Activated CD4-positive, alpha-beta memory T cell treated with anti-CD3 and anti-CD28 coated beads, Interleukin-2, amount 10 ng/mL, durations not matched to agents 7 days and 5 days (primary cell): ENCODE measurements around the gene NAALADL2. TPM values are rescaled to one million over a fixed set of nuclear protein-coding genes. Genes with fewer than 3 reads are reported as not detected.

Source experiments
- CTCF ChIA-PET: fragments of 350-600 bp; sonication (Branson Sonifier 250); formaldehyde crosslinking; loops from one replicate; lab custom pipeline; 2021; ENCODE audit warnings: antibody characterized with exemption, inconsistent platforms; lab: Charles Lee
- POLR2A ChIA-PET: fragments of 350-600 bp; sonication (Branson Sonifier 250); formaldehyde crosslinking; loops from one replicate; lab custom pipeline; 2021; ENCODE audit warnings: antibody characterized with exemption; lab: Charles Lee
- DNase-seq: peaks from one replicate; pipeline ENCODE4 v3.0.0-alpha.2; 2020
- H3K27ac Mint-ChIP-seq: one replicate; pipeline ENCODE4 v1.8.0; 2021; ENCODE audit warnings: mild to moderate bottlenecking, mixed read lengths
- H3K27me3 Mint-ChIP-seq: one replicate; pipeline ENCODE4 v1.8.0; 2021; ENCODE audit warnings: mixed read lengths
- H3K36me3 Mint-ChIP-seq: one replicate; pipeline ENCODE4 v1.8.0; 2021; ENCODE audit warnings: low read depth, mixed read lengths
- H3K4me1 Mint-ChIP-seq: one replicate; pipeline ENCODE4 v1.8.0; 2021; ENCODE audit warnings: mixed read lengths
- H3K4me3 Mint-ChIP-seq: one replicate; pipeline ENCODE4 v1.8.0; 2021; ENCODE audit warnings: mild to moderate bottlenecking, mixed read lengths
- H3K9me3 Mint-ChIP-seq: one replicate; pipeline ENCODE4 v1.8.0; 2021; ENCODE audit warnings: mixed read lengths
- total RNA-seq, 2 experiments: library from RNA; stranded (reverse); gene quantifications; one replicate each; pipeline ENCODE4 v1.2.3, GENCODE V29; 2021

NAALADL2 gene
- total RNA-seq, 2 experiments from 2014 or later, result not detected

DNA sequence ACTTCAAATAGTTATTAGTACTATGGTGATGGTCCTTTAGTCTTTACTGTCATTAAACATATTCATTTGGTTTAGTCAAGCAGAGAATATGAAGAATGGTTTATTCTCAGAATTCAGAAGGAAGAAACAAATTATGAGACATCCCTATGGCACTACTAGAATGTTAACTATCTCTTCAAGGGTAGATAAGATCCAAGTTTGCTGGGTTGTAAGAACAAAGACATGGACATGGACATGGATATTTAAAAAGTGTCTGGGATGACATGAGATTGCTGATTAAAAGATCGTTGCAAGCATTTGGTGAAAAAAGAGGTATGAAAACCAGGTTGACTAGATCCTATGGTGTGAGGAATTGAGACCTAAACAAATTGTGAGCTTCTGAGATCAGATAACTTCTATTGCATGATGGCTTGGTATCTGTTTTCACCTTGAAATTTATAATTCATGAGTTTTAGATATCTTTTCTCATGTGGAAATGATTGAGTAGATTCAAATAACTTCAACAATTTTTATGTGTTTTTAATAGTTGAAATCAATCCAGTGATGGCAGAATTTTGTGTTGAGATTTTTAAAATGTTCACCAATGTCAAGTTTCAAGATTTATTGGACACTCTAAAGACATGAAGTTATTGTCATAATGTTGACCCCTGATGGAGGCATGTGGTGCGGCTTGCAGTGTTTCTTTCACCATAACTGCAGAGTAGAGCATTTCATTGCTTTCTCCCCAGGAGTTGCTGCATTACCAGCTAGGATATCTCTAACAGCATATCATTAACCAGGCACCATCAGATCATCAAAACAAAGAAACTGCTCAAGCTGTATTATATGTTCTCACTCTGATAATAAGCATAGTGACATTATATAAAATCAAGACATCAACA, 72.6 kb downstream of the NAALADL2 start:
- no peaks in the 10 kb centered on the region for H3K9me3 Mint-ChIP-seq
- ChIA-PET POLR2A (no interaction called here), CTCF (no interaction called here)
- no peak for DNase-seq
- H3K27ac Mint-ChIP-seq, result no peak overlapping the region
- no peaks in the 10 kb centered on the region for H3K27me3 Mint-ChIP-seq
- H3K36me3 Mint-ChIP-seq, result no peaks in the 10 kb centered on the region
- H3K4me1 Mint-ChIP-seq, result no peaks in the 10 kb centered on the region
- no peak overlapping the region for H3K4me3 Mint-ChIP-seq

DNA sequence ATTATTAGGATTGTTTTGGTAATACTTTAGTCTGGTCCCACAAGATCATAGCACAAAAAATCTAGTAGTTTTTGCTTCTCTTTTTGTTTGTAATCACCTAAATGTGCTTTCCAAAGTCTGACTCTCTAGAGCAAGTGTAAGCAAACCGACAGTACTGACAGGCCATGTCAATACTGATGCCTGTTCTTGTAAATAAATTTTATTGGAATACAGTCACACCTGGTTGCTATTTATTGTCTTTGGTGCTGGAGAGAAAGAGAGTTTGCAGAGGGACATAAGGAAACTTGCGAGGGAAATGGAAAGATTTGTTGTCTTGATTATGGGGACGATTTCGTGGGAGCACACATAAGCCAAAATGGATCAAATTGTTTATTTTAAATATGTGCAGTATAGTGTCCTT, 77.5 kb downstream of the NAALADL2 start:
- Mint-ChIP-seq H3K36me3 (no peaks in the 10 kb centered on the region), H3K27ac (no peak overlapping the region), H3K9me3 (no peaks in the 10 kb centered on the region), H3K27me3 (no peaks in the 10 kb centered on the region), H3K4me1 (no peaks in the 10 kb centered on the region), H3K4me3 (no peak overlapping the region)
- CTCF ChIA-PET, result no interaction called here
- DNase-seq, result no peak
- POLR2A ChIA-PET, result no interaction called here

DNA sequence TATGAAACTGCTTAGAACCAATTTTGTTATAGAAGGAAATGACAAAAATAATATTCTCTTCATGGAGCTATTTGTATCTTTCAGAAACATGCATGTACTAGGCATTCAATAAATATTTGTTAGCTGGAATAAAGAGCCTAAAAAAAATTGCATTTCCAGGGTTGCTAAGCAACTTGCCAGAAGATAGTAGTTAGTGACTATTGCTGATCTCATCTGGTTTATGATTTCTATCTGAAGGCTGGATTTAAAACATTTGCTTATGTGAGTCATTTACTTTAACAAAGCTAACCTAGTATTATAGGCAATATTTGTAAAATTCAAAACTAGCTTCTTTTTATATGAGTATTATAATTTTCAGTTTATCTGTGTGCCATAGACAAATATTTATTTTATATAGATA, 78.3 kb downstream of the NAALADL2 start:
- H3K4me1 Mint-ChIP-seq, result no peaks in the 10 kb centered on the region
- peaks cover 3% of the 10 kb centered on the region for H3K9me3 Mint-ChIP-seq
- no peak for DNase-seq
- no peaks in the 10 kb centered on the region for H3K27me3 Mint-ChIP-seq
- no peaks in the 10 kb centered on the region for H3K36me3 Mint-ChIP-seq
- H3K4me3 Mint-ChIP-seq, result no peak overlapping the region
- ChIA-PET POLR2A (no interaction called here), CTCF (no interaction called here)
- H3K27ac Mint-ChIP-seq, result no peak overlapping the region

DNA sequence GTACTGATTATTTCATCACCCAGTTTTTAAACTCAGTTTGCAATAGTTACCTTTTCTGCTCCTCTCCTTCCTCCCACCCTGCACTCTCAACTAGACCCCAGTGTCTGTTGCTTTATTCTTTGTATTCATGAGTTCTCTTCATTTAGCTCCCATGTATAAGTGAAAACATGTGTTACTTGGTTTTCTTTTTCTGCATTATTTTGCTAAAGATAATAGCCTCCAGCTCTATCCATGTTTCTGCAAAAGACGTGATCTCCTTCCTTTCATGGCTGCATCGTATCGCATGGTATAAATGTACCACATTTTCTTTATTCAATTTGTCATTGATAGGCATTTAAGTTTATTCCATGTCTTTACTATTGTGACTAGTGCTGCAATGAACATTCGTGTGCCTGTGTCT, 79.0 kb downstream of the NAALADL2 start:
- POLR2A ChIA-PET, result no interaction called here
- Mint-ChIP-seq H3K27ac (no peak overlapping the region), H3K36me3 (no peaks in the 10 kb centered on the region), H3K27me3 (no peaks in the 10 kb centered on the region), H3K4me1 (no peaks in the 10 kb centered on the region), H3K4me3 (no peak overlapping the region), H3K9me3 (peaks cover 6% of the 10 kb centered on the region)
- CTCF ChIA-PET, result no interaction called here
- no peak for DNase-seq

DNA sequence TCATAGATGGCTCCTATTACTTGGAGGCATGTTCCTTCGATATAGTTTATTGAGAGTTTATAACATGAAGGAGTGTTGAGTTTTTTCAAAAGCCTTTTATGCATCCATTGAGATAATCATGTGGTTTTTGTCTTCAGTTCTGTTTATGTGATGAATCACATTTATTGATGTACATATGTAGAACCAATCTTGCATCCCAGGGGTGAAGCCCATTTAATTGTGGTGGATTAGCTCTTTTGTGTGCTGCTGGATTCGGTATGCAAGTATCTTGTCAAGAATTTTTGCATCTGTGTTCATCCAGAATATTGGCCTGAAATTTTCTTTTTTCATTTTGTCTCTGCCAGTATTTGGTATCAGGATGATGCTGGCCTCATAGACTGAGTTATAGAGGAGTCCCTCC, 81.0 kb downstream of the NAALADL2 start:
- no peak overlapping the region for H3K4me3 Mint-ChIP-seq
- no peaks in the 10 kb centered on the region for H3K4me1 Mint-ChIP-seq
- H3K9me3 Mint-ChIP-seq, result peaks cover 10% of the 10 kb centered on the region
- DNase-seq, result no peak
- no peak overlapping the region for H3K27ac Mint-ChIP-seq
- CTCF ChIA-PET, result no interaction called here
- H3K27me3 Mint-ChIP-seq, result no peaks in the 10 kb centered on the region
- no peaks in the 10 kb centered on the region for H3K36me3 Mint-ChIP-seq
- POLR2A ChIA-PET, result no interaction called here

DNA sequence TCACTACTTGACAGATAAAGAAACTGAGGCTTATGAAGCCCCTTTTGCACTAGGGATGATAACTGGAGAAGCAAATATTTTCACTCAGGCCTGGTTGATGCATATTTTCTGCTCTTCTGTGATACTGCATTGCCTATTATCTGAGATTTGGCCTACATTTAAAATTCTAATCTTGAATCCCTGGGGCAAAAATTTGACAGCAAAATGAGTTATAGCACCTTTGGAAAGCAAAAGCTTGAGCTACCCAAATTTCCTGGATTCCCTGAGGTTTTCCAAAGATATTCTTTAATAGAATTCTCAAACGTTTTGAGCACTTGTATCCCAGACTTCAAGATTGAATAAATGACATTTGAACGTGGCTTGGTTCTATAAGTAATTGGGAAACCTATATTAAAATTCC, 86.1 kb downstream of the NAALADL2 start:
- no peak overlapping the region for H3K4me3 Mint-ChIP-seq
- no peaks in the 10 kb centered on the region for H3K27me3 Mint-ChIP-seq
- no peak overlapping the region for H3K27ac Mint-ChIP-seq
- H3K4me1 Mint-ChIP-seq, result no peaks in the 10 kb centered on the region
- no peak for DNase-seq
- H3K9me3 Mint-ChIP-seq, result peaks cover 10% of the 10 kb centered on the region
- POLR2A ChIA-PET, result no interaction called here
- CTCF ChIA-PET, result no interaction called here
- H3K36me3 Mint-ChIP-seq, result no peaks in the 10 kb centered on the region

DNA sequence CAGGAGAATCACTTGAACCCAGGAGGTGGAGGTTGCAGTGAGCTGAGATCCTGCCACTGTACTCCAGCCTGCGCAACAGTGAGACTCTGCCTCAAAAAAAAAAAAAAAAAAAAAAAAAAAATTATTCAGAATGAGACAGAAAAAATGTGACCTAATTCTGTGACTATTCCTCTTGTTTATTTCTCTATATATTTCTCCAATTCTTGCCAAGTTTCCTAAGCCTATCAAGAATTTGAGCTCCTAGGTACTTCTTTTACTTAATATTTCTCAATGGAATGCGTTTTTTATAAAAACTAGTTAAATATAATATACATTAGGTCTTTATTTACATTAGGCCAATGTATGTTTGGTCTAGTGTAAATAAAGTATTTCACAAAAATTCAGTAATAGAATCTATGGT, 86.8 kb downstream of the NAALADL2 start:
- ChIA-PET CTCF (no interaction called here), POLR2A (no interaction called here)
- DNase-seq, result no peak
- H3K27me3 Mint-ChIP-seq, result no peaks in the 10 kb centered on the region
- no peak overlapping the region for H3K4me3 Mint-ChIP-seq
- H3K9me3 Mint-ChIP-seq, result peaks cover 10% of the 10 kb centered on the region
- H3K36me3 Mint-ChIP-seq, result no peaks in the 10 kb centered on the region
- H3K27ac Mint-ChIP-seq, result no peak overlapping the region
- no peaks in the 10 kb centered on the region for H3K4me1 Mint-ChIP-seq

DNA sequence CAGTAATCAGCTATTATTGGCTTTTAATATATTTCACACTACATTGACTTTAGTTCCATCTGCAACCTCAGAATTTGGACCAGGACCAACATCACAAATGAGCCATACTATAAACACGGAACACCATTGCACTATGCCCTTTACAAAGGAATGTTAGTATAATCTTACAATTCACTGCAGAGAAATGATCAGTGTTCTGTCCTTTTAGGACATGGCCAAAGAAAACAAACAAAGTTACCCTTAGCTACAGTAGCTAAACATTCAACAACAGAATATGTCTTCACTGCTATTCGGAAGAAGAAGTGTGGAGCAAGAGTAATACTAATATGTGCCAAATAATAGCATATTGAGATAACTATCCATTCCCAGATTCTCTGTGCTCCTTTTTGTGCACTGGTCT, 90.4 kb downstream of the NAALADL2 start:
- ChIA-PET POLR2A (no interaction called here), CTCF (no interaction called here)
- DNase-seq, result no peak
- H3K27me3 Mint-ChIP-seq, result no peaks in the 10 kb centered on the region
- no peaks in the 10 kb centered on the region for H3K4me1 Mint-ChIP-seq
- H3K36me3 Mint-ChIP-seq, result no peaks in the 10 kb centered on the region
- H3K27ac Mint-ChIP-seq, result no peak overlapping the region
- H3K9me3 Mint-ChIP-seq, result peaks cover 2% of the 10 kb centered on the region
- H3K4me3 Mint-ChIP-seq, result no peak overlapping the region

DNA sequence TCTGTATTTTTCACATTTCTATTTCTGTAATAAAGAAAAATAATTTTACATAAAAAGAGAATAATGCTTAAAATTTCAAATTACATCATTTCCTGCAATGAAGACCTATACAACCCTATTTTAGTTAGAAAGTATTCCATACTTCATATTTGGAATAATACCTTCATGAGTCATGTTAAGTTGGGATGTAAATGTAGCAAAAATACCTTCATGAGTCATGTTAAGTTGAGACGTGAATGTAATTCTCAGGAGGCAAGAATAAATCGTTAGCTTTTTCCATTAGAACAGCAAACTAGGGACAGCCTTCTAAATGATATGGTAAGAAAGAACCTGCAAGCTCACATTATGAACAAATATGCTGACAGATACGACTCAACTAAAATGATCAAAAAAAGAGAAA, 91.9 kb downstream of the NAALADL2 start:
- Mint-ChIP-seq H3K27me3 (no peaks in the 10 kb centered on the region), H3K4me3 (no peak overlapping the region), H3K27ac (no peak overlapping the region), H3K4me1 (no peaks in the 10 kb centered on the region), H3K36me3 (no peaks in the 10 kb centered on the region), H3K9me3 (peaks cover 2% of the 10 kb centered on the region)
- ChIA-PET CTCF (no interaction called here), POLR2A (no interaction called here)
- no peak for DNase-seq

DNA sequence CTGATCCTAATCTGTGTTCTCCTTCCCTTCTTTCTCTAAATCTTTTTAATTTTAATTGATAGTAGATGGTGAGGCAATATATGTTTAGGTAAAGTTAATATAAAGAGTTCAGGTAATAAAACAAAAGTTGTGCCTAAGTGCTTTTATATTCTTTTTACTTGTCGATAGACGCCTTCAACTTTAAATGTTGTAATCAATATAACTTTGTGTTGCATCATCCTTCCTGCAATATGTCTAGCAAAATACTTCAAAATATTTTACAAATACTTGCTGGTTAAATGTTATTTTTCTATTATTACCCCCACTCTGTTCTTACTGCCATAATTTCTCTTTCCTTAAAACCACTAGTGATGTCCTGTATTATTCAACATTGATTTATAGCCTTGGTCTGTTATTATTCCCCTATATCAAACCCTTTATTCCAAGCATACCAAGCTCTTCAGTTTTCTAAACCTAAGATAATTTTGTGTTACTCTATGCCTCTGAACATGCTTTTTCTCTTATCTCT, 92.4 kb downstream of the NAALADL2 start:
- Mint-ChIP-seq H3K4me3 (no peak overlapping the region), H3K9me3 (peaks cover 2% of the 10 kb centered on the region), H3K36me3 (no peaks in the 10 kb centered on the region), H3K27ac (no peak overlapping the region), H3K4me1 (no peaks in the 10 kb centered on the region), H3K27me3 (no peaks in the 10 kb centered on the region)
- DNase-seq, result no peak
- CTCF ChIA-PET, result no interaction called here
- POLR2A ChIA-PET, result no interaction called here

DNA sequence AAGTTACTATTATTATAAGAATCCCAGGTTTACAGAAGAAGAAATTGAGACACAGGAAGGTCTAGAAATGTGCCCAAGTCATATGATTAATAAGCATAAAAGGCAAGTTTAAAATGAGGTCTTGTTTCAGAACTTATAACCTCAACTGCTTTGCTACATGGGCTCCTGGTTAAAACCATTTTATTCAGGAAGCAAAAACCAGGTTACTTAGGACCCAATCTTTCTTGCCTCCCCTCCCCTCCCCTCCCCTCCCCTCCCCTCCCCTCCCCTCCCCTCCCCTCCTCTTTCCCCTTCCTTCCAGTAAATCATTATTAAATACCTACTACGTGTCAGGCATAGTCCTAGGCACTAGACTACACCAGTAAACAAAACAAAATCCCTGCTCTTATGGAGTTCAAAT, 93.9 kb downstream of the NAALADL2 start:
- no peaks in the 10 kb centered on the region for H3K27me3 Mint-ChIP-seq
- POLR2A ChIA-PET, result no interaction called here
- H3K36me3 Mint-ChIP-seq, result no peaks in the 10 kb centered on the region
- H3K27ac Mint-ChIP-seq, result no peak overlapping the region
- CTCF ChIA-PET, result no interaction called here
- no peaks in the 10 kb centered on the region for H3K4me1 Mint-ChIP-seq
- no peak for DNase-seq
- peaks cover 2% of the 10 kb centered on the region for H3K9me3 Mint-ChIP-seq
- no peak overlapping the region for H3K4me3 Mint-ChIP-seq

DNA sequence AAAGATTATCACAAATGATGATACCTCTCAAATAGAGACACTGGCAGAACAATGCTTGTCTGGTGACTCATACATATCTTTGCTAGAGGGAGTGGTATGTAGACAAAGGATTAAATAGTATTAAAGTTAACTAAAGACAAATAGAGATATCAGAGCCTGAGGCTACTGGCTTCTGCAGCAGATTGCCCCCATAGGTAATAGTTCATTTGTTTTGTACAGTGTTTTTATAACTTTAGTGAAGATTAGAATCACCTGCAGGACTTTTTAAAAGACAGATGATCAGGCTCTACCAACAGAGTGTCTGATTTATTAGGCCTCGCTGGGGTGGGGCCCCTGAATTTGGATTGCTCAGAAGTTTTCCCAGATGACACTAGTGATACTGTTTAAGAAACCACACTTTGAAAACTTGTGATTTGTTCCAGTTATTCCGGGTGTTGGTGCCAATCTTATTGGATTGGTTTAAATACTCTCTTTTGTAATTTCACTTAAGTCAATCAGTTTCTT, 96.4 kb downstream of the NAALADL2 start:
- Mint-ChIP-seq H3K4me3 (no peak overlapping the region), H3K4me1 (no peaks in the 10 kb centered on the region), H3K27me3 (no peaks in the 10 kb centered on the region), H3K36me3 (no peaks in the 10 kb centered on the region), H3K9me3 (peaks cover 2% of the 10 kb centered on the region), H3K27ac (no peak overlapping the region)
- CTCF ChIA-PET, result no interaction called here
- POLR2A ChIA-PET, result no interaction called here
- no peak for DNase-seq

DNA sequence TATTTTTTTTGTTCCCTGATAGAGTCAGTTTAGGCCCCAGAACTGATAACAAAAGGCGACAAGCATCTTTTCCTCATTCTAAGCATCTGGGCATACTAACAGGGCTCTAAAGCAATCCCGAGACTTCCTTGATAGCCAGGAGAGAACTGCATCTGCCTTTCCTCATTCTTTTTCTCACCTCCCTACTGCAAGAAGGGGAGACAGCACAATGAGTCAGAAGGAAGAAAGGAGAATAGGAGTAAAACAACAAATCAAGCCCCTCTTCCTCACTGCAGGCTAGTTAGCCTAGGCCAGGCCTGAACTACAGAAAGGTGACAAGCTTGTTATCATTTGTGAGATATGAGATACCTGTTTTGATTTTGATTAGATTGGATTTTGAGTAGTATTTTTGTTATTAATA, 97.9 kb downstream of the NAALADL2 start:
- POLR2A ChIA-PET, result no interaction called here
- no peak for DNase-seq
- CTCF ChIA-PET, result no interaction called here
- H3K27me3 Mint-ChIP-seq, result no peaks in the 10 kb centered on the region
- no peaks in the 10 kb centered on the region for H3K36me3 Mint-ChIP-seq
- no peak overlapping the region for H3K4me3 Mint-ChIP-seq
- peaks cover 2% of the 10 kb centered on the region for H3K9me3 Mint-ChIP-seq
- no peaks in the 10 kb centered on the region for H3K4me1 Mint-ChIP-seq
- no peak overlapping the region for H3K27ac Mint-ChIP-seq

DNA sequence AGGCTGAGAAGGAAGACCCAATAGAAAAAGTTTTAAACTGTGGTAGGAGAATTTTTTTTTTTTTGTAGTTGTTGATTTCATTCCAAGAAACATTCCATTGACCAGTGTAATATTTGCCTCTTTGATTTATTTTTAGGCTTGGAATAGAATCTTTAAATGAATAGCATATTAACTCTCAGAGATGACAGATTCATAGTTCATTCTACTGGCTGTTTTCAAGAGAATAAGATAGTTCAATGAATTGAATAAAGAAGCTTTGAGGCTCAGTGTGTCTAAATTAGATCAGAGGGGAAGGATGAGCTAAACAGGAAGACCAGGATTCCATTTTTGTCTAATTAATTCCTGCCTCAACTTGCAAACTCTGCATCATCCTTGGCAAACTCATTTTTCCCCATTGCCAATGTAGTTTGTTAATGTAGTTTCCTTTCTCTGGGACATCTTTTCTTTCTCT, 98.4 kb downstream of the NAALADL2 start:
- no peak for DNase-seq
- H3K36me3 Mint-ChIP-seq, result no peaks in the 10 kb centered on the region
- H3K27ac Mint-ChIP-seq, result no peak overlapping the region
- H3K4me1 Mint-ChIP-seq, result no peaks in the 10 kb centered on the region
- peaks cover 2% of the 10 kb centered on the region for H3K9me3 Mint-ChIP-seq
- no peaks in the 10 kb centered on the region for H3K27me3 Mint-ChIP-seq
- H3K4me3 Mint-ChIP-seq, result no peak overlapping the region
- POLR2A ChIA-PET, result no interaction called here
- CTCF ChIA-PET, result no interaction called here
